PC-9 (cell line): ENCODE results near the gene ZNF662. TPM values are rescaled to one million over a fixed set of nuclear protein-coding genes. Genes with fewer than 3 reads are reported as not detected.
A peak's percentile ranks its signal among the peaks of the same experiment; 100 is the strongest.

Source experiments
- BruUV-seq: library from RNA; stranded (reverse); fragments of 400-500 nt; replicated peaks from 2 replicates; lab custom pipeline; 2021; lab: Mats Ljungman, UMichigan
- CTCF ChIA-PET: fragments of 300-600 bp; sonication (Branson Sonifier 250); formaldehyde crosslinking; loops from one replicate; lab custom pipeline; 2022; ENCODE audit warnings: antibody characterized with exemption; lab: Charles Lee
- POLR2A ChIA-PET: fragments of 300-600 bp; sonication (Branson Sonifier 250); formaldehyde crosslinking; loops from one replicate; lab custom pipeline; 2022; ENCODE audit warnings: antibody characterized with exemption; ENCODE audit not compliant: unreplicated experiment; lab: Charles Lee
- DNase-seq, 2 experiments: peaks; one replicate each; pipeline versions ENCODE4 v3.0.0 to v3.0.0-alpha.2; 2015 to 2022; ENCODE audit warnings: mixed read lengths in 1 of 2
- H2AFZ ChIP-seq: fragments of 200-600 bp; sonication (generic); 2 replicates; pipeline ENCODE4 v1.8.1; 2017; ENCODE audit warnings: antibody characterized with exemption
- H3F3A ChIP-seq: fragments of 200-600 bp; sonication (generic); 2 replicates; pipeline ENCODE4 v1.8.1; 2017; ENCODE audit warnings: antibody characterized with exemption, mild to moderate bottlenecking, low read depth; ENCODE audit not compliant: insufficient read depth
- H3K27ac ChIP-seq: fragments of 200-600 bp; sonication (generic); 2 replicates; pipeline ENCODE4 v1.6.1; 2016; ENCODE audit warnings: mixed run types
- H3K27me3 ChIP-seq: fragments of 200-600 bp; sonication (generic); 2 replicates; pipeline ENCODE4 v1.6.1; 2016; ENCODE audit warnings: low read depth, mixed run types; ENCODE audit not compliant: insufficient read depth
- H3K36me3 ChIP-seq: fragments of 200-600 bp; sonication (generic); 2 replicates; pipeline ENCODE4 v1.6.1; 2016; ENCODE audit warnings: low read depth, mixed run types
- H3K4me1 ChIP-seq: fragments of 200-600 bp; sonication (generic); replicated peaks from 2 replicates; pipeline ENCODE4 v1.6.1; 2016; ENCODE audit warnings: mixed run types; ENCODE audit not compliant: insufficient read depth
- H3K4me2 ChIP-seq: fragments of 200-600 bp; sonication (generic); 2 replicates; pipeline ENCODE4 v1.6.1; 2017; ENCODE audit warnings: mixed run types
- H3K4me3 ChIP-seq: fragments of 200-600 bp; sonication (generic); 2 replicates; pipeline ENCODE4 v1.6.1; 2016; ENCODE audit warnings: mixed run types
- H3K79me2 ChIP-seq: fragments of 200-600 bp; sonication (generic); 2 replicates; pipeline ENCODE4 v1.6.1; 2017; ENCODE audit warnings: low read depth, mixed run types
- H3K9me2 ChIP-seq: fragments of 200-600 bp; sonication (generic); 2 replicates; pipeline ENCODE4 v1.8.1; 2017; ENCODE audit warnings: mild to moderate bottlenecking; ENCODE audit not compliant: insufficient read depth
- H3K9me3 ChIP-seq: fragments of 200-600 bp; sonication (generic); 2 replicates; pipeline ENCODE4 v1.8.1; 2016; ENCODE audit warnings: low read depth; ENCODE audit not compliant: insufficient read depth
- H4K20me1 ChIP-seq: fragments of 200-600 bp; sonication (generic); 2 replicates; pipeline ENCODE4 v1.8.1; 2017; ENCODE audit not compliant: insufficient read depth
- CTCF ChIP-seq: fragments of 200-600 bp; sonication (generic); conservative IDR thresholded peaks from 2 replicates; pipeline ENCODE4 v1.6.1; 2017; ENCODE audit warnings: mixed run types, antibody characterized with exemption, mild to moderate bottlenecking, moderate library complexity
- EZH2 ChIP-seq: fragments of 200-600 bp; sonication (generic); IDR thresholded peaks from 2 replicates; pipeline ENCODE4 v1.8.0; 2017; ENCODE audit warnings: antibody characterized with exemption, low read depth
- intact Hi-C: fragments of 100-400 bp; cut with micrococcal nuclease; formaldehyde crosslinking; loops from one replicate; pipeline ENCODE4 v1.10.0; 2022; ENCODE audit not compliant: unreplicated experiment
- total RNA-seq: library from RNA; stranded (reverse); gene quantifications from 2 replicates; pipeline ENCODE4 v1.2.3, GENCODE V29; 2021

Gene ZNF662
- total RNA-seq, 1 experiment from 2014 or later = 9.2 TPM

GRCh38 chr3:42900226-42901072 is 5.5 kb upstream of the ZNF662 start:
- Histone ChIP-seq H3K79me2 (no peaks in the 10 kb centered on the region), H3K4me3 (peak overlapping the region; percentile 37; the same call in 1 of the 2 replicates), H3K36me3 (no peaks in the 10 kb centered on the region), H2AFZ (no peak overlapping the region; the same call in 1 of the 2 replicates), H3K27ac (peak overlapping the region; percentile 68), H3F3A (peaks cover 25% of the 10 kb centered on the region; the same call in 1 of the 2 replicates), H3K9me2 (no peaks in the 10 kb centered on the region), H4K20me1 (no peaks in the 10 kb centered on the region), H3K4me2 (peak overlapping the region; percentile 59), H3K9me3 (peaks cover 4% of the 10 kb centered on the region; the same call in 1 of the 2 replicates), H3K27me3 (no peaks in the 10 kb centered on the region), H3K4me1 (peaks cover 43% of the 10 kb centered on the region)
- CTCF ChIA-PET = no interaction called here
- POLR2A ChIA-PET = no interaction called here
- intact Hi-C loops = no loop called here
- TF ChIP-seq CTCF (no peak), EZH2 (no peak)
- peak; percentile 37 to 90 for DNase-seq
- TSS peak; percentile 30 for BruUV-seq

- H3K4me3 ChIP-seq = peak overlapping the region; percentile 37; the same call in 1 of the 2 replicates
- no peaks in the 10 kb centered on the region for H3K27me3 ChIP-seq
- peak overlapping the region; percentile 59 for H3K4me2 ChIP-seq
- H3K79me2 ChIP-seq = no peaks in the 10 kb centered on the region
- H4K20me1 ChIP-seq = no peaks in the 10 kb centered on the region
- H3K4me1 ChIP-seq = peaks cover 43% of the 10 kb centered on the region
- DNase-seq = peak; percentile 49 to 74
- no TSS peak for BruUV-seq
- H3K36me3 ChIP-seq = no peaks in the 10 kb centered on the region
- H3F3A ChIP-seq = peaks cover 25% of the 10 kb centered on the region; the same call in 1 of the 2 replicates
- ChIA-PET POLR2A (no interaction called here), CTCF (interaction anchor here (0.5 kb wide), 1 partner anchor 1724 kb away, joined by 3 read pairs; no protein-coding TSS in a partner anchor)
- peaks cover 4% of the 10 kb centered on the region; the same call in 1 of the 2 replicates for H3K9me3 ChIP-seq
- intact Hi-C loops = no loop called here
- no peaks in the 10 kb centered on the region for H3K9me2 ChIP-seq
- peak overlapping the region; percentile 68 for H3K27ac ChIP-seq
- no peak overlapping the region; the same call in 1 of the 2 replicates for H2AFZ ChIP-seq
- TF ChIP-seq CTCF (no peak), EZH2 (no peak)
These were observed 4.9 kb upstream of the ZNF662 start for GRCh38 chr3:42901073-42901415.

GRCh38 chr3:42902257-42902656 is 3.7 kb upstream of the ZNF662 start:
- H3K9me3 ChIP-seq = peaks cover 4% of the 10 kb centered on the region; the same call in 1 of the 2 replicates
- ChIA-PET CTCF (no interaction called here), POLR2A (no interaction called here)
- no TSS peak for BruUV-seq
- no peaks in the 10 kb centered on the region for H3K36me3 ChIP-seq
- H3K4me2 ChIP-seq = no peak overlapping the region
- H3K27ac ChIP-seq = peak overlapping the region; percentile 68
- H3K4me1 ChIP-seq = peaks cover 43% of the 10 kb centered on the region
- no peak for DNase-seq
- no peak overlapping the region for H2AFZ ChIP-seq
- no peaks in the 10 kb centered on the region for H3K9me2 ChIP-seq
- H3K27me3 ChIP-seq = no peaks in the 10 kb centered on the region
- H4K20me1 ChIP-seq = no peaks in the 10 kb centered on the region
- no peak for TF ChIP-seq EZH2
- TF ChIP-seq CTCF = no peak
- intact Hi-C loops = no loop called here
- H3K4me3 ChIP-seq = no peak overlapping the region
- H3K79me2 ChIP-seq = no peaks in the 10 kb centered on the region
- H3F3A ChIP-seq = peaks cover 25% of the 10 kb centered on the region; the same call in 1 of the 2 replicates
